CD4-positive, alpha-beta T cell treated with Interleukin-15 for 1 hour (primary cell): ENCODE data around the gene METTL15.
"Not testable (repeated sequence)": the region's sequence is repeated elsewhere in the genome, so short reads cannot be mapped to it uniquely, and the experiment has no call there.

Source experiments
- DNase-seq: peaks from one replicate; pipeline ENCODE4 v3.0.0-alpha.2; 2020

METTL15 gene

GRCh38 chr11:28315440-28315839 is 207.3 kb downstream of the METTL15 start:
- DNase-seq = no peak

GRCh38 chr11:28318871-28319270 is 210.7 kb downstream of the METTL15 start:
- DNase-seq = no peak

GRCh38 chr11:28323621-28324020 is 215.4 kb downstream of the METTL15 start:
- DNase-seq = no peak

- DNase-seq = not testable (repeated sequence)
Observed at GRCh38 chr11:28332393-28332792, 224.2 kb downstream of the METTL15 start.

- no peak for DNase-seq
Observed at GRCh38 chr11:28337701-28338100, 229.5 kb downstream of the METTL15 start.

- no peak for DNase-seq
Observed at GRCh38 chr11:28338371-28338770, 230.2 kb downstream of the METTL15 start.

- no peak for DNase-seq
Observed at GRCh38 chr11:28339488-28339887, 231.3 kb downstream of the METTL15 start.

GRCh38 chr11:28342716-28343115 is 234.5 kb downstream of the METTL15 start:
- no peak for DNase-seq

GRCh38 chr11:28343304-28344233 is 235.4 kb downstream of the METTL15 start:
- no peak for DNase-seq

GRCh38 chr11:28346209-28346608 is 238.0 kb downstream of the METTL15 start:
- DNase-seq = no peak

GRCh38 chr11:28346721-28347120 is 238.5 kb downstream of the METTL15 start:
- no peak for DNase-seq

GRCh38 chr11:28347371-28347770 is 239.2 kb downstream of the METTL15 start:
- no peak for DNase-seq

- DNase-seq = no peak
Observed at GRCh38 chr11:28350216-28350615, 242.0 kb downstream of the METTL15 start.

- no peak for DNase-seq
Observed at GRCh38 chr11:28353991-28354390, 245.8 kb downstream of the METTL15 start.

- DNase-seq = no peak
Observed at GRCh38 chr11:28366549-28367346, 258.6 kb downstream of the METTL15 start.

- DNase-seq = not testable (repeated sequence)
Observed at GRCh38 chr11:28378095-28378494, 269.9 kb downstream of the METTL15 start.
